ENCODE data around the gene TEC.

- no peak for TF ChIP-seq EZH2phosphoT487 (IDR thresholded peaks at IDR 0.05; ENCODE audit: insufficient read depth, low read depth)
- no peak for TF ChIP-seq EZH2 (IDR thresholded peaks at IDR 0.05; ENCODE audit: insufficient read depth, poor library complexity, severe bottlenecking)
Measured at GRCh38 chr4:48297256-48297846, 27.7 kb upstream of the TEC start.
